ENCODE results near the gene S100A4. TPM values are rescaled to one million over a fixed set of nuclear protein-coding genes. Genes with fewer than 3 reads are reported as not detected.

S100A4 gene
- total RNA-seq, 1 donor = 63.0 TPM

GRCh38 chr1:153536012-153536670 is 9.5 kb downstream of the S100A4 start:
- peaks cover 39% of the 10 kb centered on the region for H3K4me1 ChIP-seq (ENCODE audit: insufficient read depth, low read length)
- peak overlapping the region; percentile 93 for H2AFZ ChIP-seq (ENCODE audit: low read length)
- H3K9me3 ChIP-seq (ENCODE audit: low read depth, low read length) = no peaks in the 10 kb centered on the region
- peaks cover 19% of the 10 kb centered on the region for H3K79me2 ChIP-seq (ENCODE audit: insufficient read depth, low read length)
- DNase-seq (ENCODE audit: insufficient read length, low spot score, missing footprints) = peak; percentile 94
- peak overlapping the region; percentile 85 for H3K4me3 ChIP-seq (ENCODE audit: insufficient read depth, low read length)
- H3K27ac ChIP-seq (ENCODE audit: low read depth, low read length) = peak overlapping the region; percentile 94
- H3K27me3 ChIP-seq (ENCODE audit: insufficient read depth, low read length) = no peaks in the 10 kb centered on the region
- peak overlapping the region; percentile 92 for H3K4me2 ChIP-seq (ENCODE audit: insufficient read depth, low read length)
- TF ChIP-seq, protein P1, sequence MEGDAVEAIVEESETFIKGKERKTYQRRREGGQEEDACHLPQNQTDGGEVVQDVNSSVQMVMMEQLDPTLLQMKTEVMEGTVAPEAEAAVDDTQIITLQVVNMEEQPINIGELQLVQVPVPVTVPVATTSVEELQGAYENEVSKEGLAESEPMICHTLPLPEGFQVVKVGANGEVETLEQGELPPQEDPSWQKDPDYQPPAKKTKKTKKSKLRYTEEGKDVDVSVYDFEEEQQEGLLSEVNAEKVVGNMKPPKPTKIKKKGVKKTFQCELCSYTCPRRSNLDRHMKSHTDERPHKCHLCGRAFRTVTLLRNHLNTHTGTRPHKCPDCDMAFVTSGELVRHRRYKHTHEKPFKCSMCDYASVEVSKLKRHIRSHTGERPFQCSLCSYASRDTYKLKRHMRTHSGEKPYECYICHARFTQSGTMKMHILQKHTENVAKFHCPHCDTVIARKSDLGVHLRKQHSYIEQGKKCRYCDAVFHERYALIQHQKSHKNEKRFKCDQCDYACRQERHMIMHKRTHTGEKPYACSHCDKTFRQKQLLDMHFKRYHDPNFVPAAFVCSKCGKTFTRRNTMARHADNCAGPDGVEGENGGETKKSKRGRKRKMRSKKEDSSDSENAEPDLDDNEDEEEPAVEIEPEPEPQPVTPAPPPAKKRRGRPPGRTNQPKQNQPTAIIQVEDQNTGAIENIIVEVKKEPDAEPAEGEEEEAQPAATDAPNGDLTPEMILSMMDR (IDR thresholded peaks at IDR 0.05; ENCODE audit: extremely low read depth, low read depth, low read length) = no peak
- H3K36me3 ChIP-seq (ENCODE audit: insufficient read depth, low read length) = peaks cover 4% of the 10 kb centered on the region
- H4K20me1 ChIP-seq (ENCODE audit: insufficient read depth, low read length) = peaks cover 8% of the 10 kb centered on the region

GRCh38 chr1:153535242-153536011 is 10.2 kb downstream of the S100A4 start, which contains the start of gene S100A6:
Gene S100A6 (minus strand): TSS chr1:153535991. CDS start chr1:153535339, 652 bp downstream.
- Histone ChIP-seq H3K9me3 (ENCODE audit: low read depth, low read length) (no peaks in the 10 kb centered on the region), H3K4me1 (ENCODE audit: insufficient read depth, low read length) (peaks cover 37% of the 10 kb centered on the region), H3K27me3 (ENCODE audit: insufficient read depth, low read length) (no peaks in the 10 kb centered on the region), H3K79me2 (ENCODE audit: insufficient read depth, low read length) (peaks cover 19% of the 10 kb centered on the region), H3K27ac (ENCODE audit: low read depth, low read length) (peak within 1 kb of the TSS; percentile 94), H4K20me1 (ENCODE audit: insufficient read depth, low read length) (peaks cover 8% of the 10 kb centered on the region), H3K4me3 (ENCODE audit: insufficient read depth, low read length) (peak within 1 kb of the TSS; percentile 85), H2AFZ (ENCODE audit: low read length) (peak within 1 kb of the TSS; percentile 93), H3K36me3 (ENCODE audit: insufficient read depth, low read length) (peaks cover 4% of the 10 kb centered on the region), H3K4me2 (ENCODE audit: insufficient read depth, low read length) (peak within 1 kb of the TSS; percentile 92)
- TF ChIP-seq, protein P1 (IDR thresholded peaks at IDR 0.05; ENCODE audit: extremely low read depth, low read depth, low read length) = peak; percentile 21
- DNase-seq (ENCODE audit: insufficient read length, low spot score, missing footprints) = peak; percentile 87

DNA sequence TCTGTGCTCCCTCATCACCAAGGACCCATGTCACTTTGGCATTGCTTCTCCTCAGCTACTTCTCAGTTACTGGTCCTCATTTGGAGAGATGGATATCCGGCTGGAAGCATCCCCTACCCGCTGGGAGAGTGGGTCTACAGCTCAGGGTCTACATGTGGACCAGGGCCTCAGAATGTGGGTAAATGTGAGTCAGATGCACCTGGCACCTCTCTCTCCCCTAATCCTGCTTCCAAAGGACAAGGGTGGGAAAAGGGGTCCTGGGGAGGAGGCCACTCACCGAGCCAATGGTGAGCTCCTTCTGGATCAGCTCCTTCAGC is 10.7 kb downstream of the S100A4 start:
- Histone ChIP-seq H3K4me3 (ENCODE audit: insufficient read depth, low read length) (peak overlapping the region; percentile 85), H4K20me1 (ENCODE audit: insufficient read depth, low read length) (peaks cover 8% of the 10 kb centered on the region), H3K27me3 (ENCODE audit: insufficient read depth, low read length) (no peaks in the 10 kb centered on the region), H2AFZ (ENCODE audit: low read length) (no peak overlapping the region), H3K79me2 (ENCODE audit: insufficient read depth, low read length) (peaks cover 19% of the 10 kb centered on the region), H3K4me1 (ENCODE audit: insufficient read depth, low read length) (peaks cover 35% of the 10 kb centered on the region), H3K36me3 (ENCODE audit: insufficient read depth, low read length) (peaks cover 4% of the 10 kb centered on the region), H3K4me2 (ENCODE audit: insufficient read depth, low read length) (peak overlapping the region; percentile 92), H3K27ac (ENCODE audit: low read depth, low read length) (peak overlapping the region; percentile 94), H3K9me3 (ENCODE audit: low read depth, low read length) (no peaks in the 10 kb centered on the region)
- no peak for DNase-seq (ENCODE audit: insufficient read length, low spot score, missing footprints)
- TF ChIP-seq, protein P1 (IDR thresholded peaks at IDR 0.05; ENCODE audit: extremely low read depth, low read depth, low read length) = no peak
